Measurements from ENCODE around the gene KRT2.

Gene KRT2

GRCh38 chr12:52637299-52637698, 14.7 kb downstream of the KRT2 start:
- TF ChIP-seq TAF1 (IDR thresholded peaks at IDR 0.05; ENCODE audit: borderline replicate concordance, insufficient read depth, low read length), result no peak
- no peak for TF ChIP-seq REST (IDR thresholded peaks at IDR 0.05; ENCODE audit: insufficient read depth in 1 of 2, low read depth in 2 of 2, low read length in 2 of 2)
- TF ChIP-seq FOXP2 (optimal IDR thresholded peaks at IDR 0.05; ENCODE audit: borderline replicate concordance, extremely low read depth, extremely low read length, insufficient read depth), result no peak
- no peak for TF ChIP-seq SIN3A (IDR thresholded peaks at IDR 0.05; ENCODE audit: borderline replicate concordance, insufficient read depth, low read length)
- TF ChIP-seq POLR2AphosphoS5 (IDR thresholded peaks at IDR 0.05; ENCODE audit: low read depth, low read length), result no peak

GRCh38 chr12:52636592-52637258, 15.3 kb downstream of the KRT2 start:
- TF ChIP-seq FOXP2 (optimal IDR thresholded peaks at IDR 0.05; ENCODE audit: borderline replicate concordance, extremely low read depth, extremely low read length, insufficient read depth) (no peak), REST (IDR thresholded peaks at IDR 0.05; ENCODE audit: insufficient read depth in 1 of 2, low read depth in 2 of 2, low read length in 2 of 2) (no peak), SIN3A (IDR thresholded peaks at IDR 0.05; ENCODE audit: borderline replicate concordance, insufficient read depth, low read length) (no peak), TAF1 (IDR thresholded peaks at IDR 0.05; ENCODE audit: borderline replicate concordance, insufficient read depth, low read length) (no peak)

GRCh38 chr12:52636189-52636588, 15.8 kb downstream of the KRT2 start:
- no peak for TF ChIP-seq TAF1 (IDR thresholded peaks at IDR 0.05; ENCODE audit: borderline replicate concordance, insufficient read depth, low read length)
- no peak for TF ChIP-seq SIN3A (IDR thresholded peaks at IDR 0.05; ENCODE audit: borderline replicate concordance, insufficient read depth, low read length)
- TF ChIP-seq REST (IDR thresholded peaks at IDR 0.05; ENCODE audit: insufficient read depth in 1 of 2, low read depth in 2 of 2, low read length in 2 of 2), result no peak
- no peak for TF ChIP-seq POLR2AphosphoS5 (IDR thresholded peaks at IDR 0.05; ENCODE audit: low read depth, low read length)
- TF ChIP-seq FOXP2 (optimal IDR thresholded peaks at IDR 0.05; ENCODE audit: borderline replicate concordance, extremely low read depth, extremely low read length, insufficient read depth), result no peak

- TF ChIP-seq REST (IDR thresholded peaks at IDR 0.05; ENCODE audit: insufficient read depth in 1 of 2, low read depth in 2 of 2, low read length in 2 of 2) (no peak), FOXP2 (optimal IDR thresholded peaks at IDR 0.05; ENCODE audit: borderline replicate concordance, extremely low read depth, extremely low read length, insufficient read depth) (no peak), SIN3A (IDR thresholded peaks at IDR 0.05; ENCODE audit: borderline replicate concordance, insufficient read depth, low read length) (no peak), TAF1 (IDR thresholded peaks at IDR 0.05; ENCODE audit: borderline replicate concordance, insufficient read depth, low read length) (no peak), POLR2AphosphoS5 (IDR thresholded peaks at IDR 0.05; ENCODE audit: low read depth, low read length) (no peak)
These were observed 17.6 kb downstream of the KRT2 start for GRCh38 chr12:52634266-52635056.
